Eye (tissue), 1 donor: ENCODE results near the gene RPL9.
"Not testable (repeated sequence)": the region's sequence is repeated elsewhere in the genome, so short reads cannot be mapped to it uniquely, and the experiment has no call there.

Experiments used
- DNase-seq: peaks from one replicate; pipeline ENCODE4 v3.0.0-alpha.2; 2015

Gene RPL9

GRCh38 chr4:39415678-39416283 is 42.9 kb downstream of the RPL9 start:
- DNase-seq: no peak

GRCh38 chr4:39411561-39411960 is 47.2 kb downstream of the RPL9 start:
- not testable (repeated sequence) for DNase-seq

GRCh38 chr4:39410415-39410814 is 48.3 kb downstream of the RPL9 start:
- DNase-seq: no peak

GRCh38 chr4:39407584-39407885 is 51.2 kb downstream of the RPL9 start:
- no peak for DNase-seq

- DNase-seq: peak; percentile 18
These were observed 51.7 kb downstream of the RPL9 start, which contains the start of gene KLB for GRCh38 chr4:39406763-39407583. TSS of gene KLB (plus strand) at chr4:39406930. CDS start at chr4:39406950, 20 bp downstream.
